ENCODE measurements around the gene SMIM3. TPM values are rescaled to one million over a fixed set of nuclear protein-coding genes. Genes with fewer than 3 reads are reported as not detected.

Gene SMIM3
- 10 to 100 TPM; 20.4 to 40.0 (median 21.6) TPM for total RNA-seq

- peak; percentile 90 to 94 for DNase-seq
- Histone ChIP-seq H3K36me3 (no peaks in the 10 kb centered on the region), H3K27ac (peak within 1 kb of the TSS; percentile 84 to 95 (median 91)), H3K4me1 (peaks cover 32 to 43% (median 38%) of the 10 kb centered on the region in 4 donors), H3K27me3 (no peaks in the 10 kb centered on the region), H3K9me3 (no peaks in the 10 kb centered on the region), H3K4me3 (peak within 1 kb of the TSS; percentile 61 to 79 (median 74))
- TF ChIP-seq EP300 (IDR thresholded peaks at IDR 0.05) (no peak), POLR2AphosphoS5 (IDR thresholded peaks at IDR 0.05) (peak; percentile 58 to 76), CTCF (IDR thresholded peaks at IDR 0.05) (peak in 5 of 6 experiments; percentile 18 to 55 (median 26)), POLR2A (IDR thresholded peaks at IDR 0.05) (peak in 3 of 4 donors; percentile 68 to 91 (median 69))
- ATAC-seq (ENCODE audit: low FRiP score in 2 of 2) = peak; percentile 91 to 92
- WGBS, 2 donors = 0% methylated on average over 31 to 55 of the region's 59 CpGs
Measured at GRCh38 chr5:150778517-150779396, at the start of gene SMIM3. SMIM3 (plus strand) TSS chr5:150778757; CDS start chr5:150795441, 16,684 bp downstream.

GRCh38 chr5:150729859-150730258 lies 48.7 kb upstream of the SMIM3 start:
- TF ChIP-seq EP300 (IDR thresholded peaks at IDR 0.05) (no peak), POLR2A (IDR thresholded peaks at IDR 0.05) (no peak), POLR2AphosphoS5 (IDR thresholded peaks at IDR 0.05) (no peak), CTCF (IDR thresholded peaks at IDR 0.05) (no peak)
- Histone ChIP-seq H3K4me3 (no peak overlapping the region), H3K4me1 (peaks cover 0 to 3% (median 2%) of the 10 kb centered on the region in 4 donors), H3K27ac (no peak overlapping the region), H3K9me3 (no peaks in the 10 kb centered on the region), H3K36me3 (peaks cover 35 to 91% (median 53%) of the 10 kb centered on the region in 4 donors), H3K27me3 (no peaks in the 10 kb centered on the region)
- WGBS, 2 donors = 98% methylated on average over 4 of the region's 4 CpGs
- ATAC-seq (ENCODE audit: low FRiP score in 2 of 2) (no peak), DNase-seq (no peak)

- ATAC-seq (ENCODE audit: low FRiP score in 2 of 2) = peak in 1 of 2 donors; percentile 68
- no peaks in the 10 kb centered on the region for H3K9me3 ChIP-seq
Measured at GRCh38 chr5:150731669-150732242, 46.8 kb upstream of the SMIM3 start.

GRCh38 chr5:150734579-150735384 lies 43.8 kb upstream of the SMIM3 start:
- H3K27ac ChIP-seq = peak overlapping the region; percentile 56 to 84 (median 74)
- peak overlapping the region in 1 of 4 donors; percentile 0 for H3K4me3 ChIP-seq
- peak; percentile 82 to 90 for ATAC-seq (ENCODE audit: low FRiP score in 2 of 2)

More at GRCh38 chr5:150731669-150732242, 46.8 kb upstream of the SMIM3 start:
- H3K27ac ChIP-seq = peak overlapping the region in 2 of 4 donors; percentile 44 to 63
- 82 to 91% methylated on average over 6 of the region's 6 CpGs for WGBS, 2 donors
- H3K27me3 ChIP-seq = no peaks in the 10 kb centered on the region
- no peak overlapping the region for H3K4me3 ChIP-seq
- H3K4me1 ChIP-seq = peaks cover 0 to 9% (median 9%) of the 10 kb centered on the region in 4 donors
- no peak for DNase-seq
- peaks cover 32 to 81% (median 47%) of the 10 kb centered on the region in 4 donors for H3K36me3 ChIP-seq
- TF ChIP-seq POLR2A (IDR thresholded peaks at IDR 0.05) (peak in 1 of 4 donors; percentile 45), POLR2AphosphoS5 (IDR thresholded peaks at IDR 0.05) (no peak)

More at GRCh38 chr5:150734579-150735384, 43.8 kb upstream of the SMIM3 start:
- DNase-seq = peak in 1 of 2 donors; percentile 77
- Histone ChIP-seq H3K27me3 (no peaks in the 10 kb centered on the region), H3K4me1 (peaks cover 0 to 21% (median 9%) of the 10 kb centered on the region in 4 donors), H3K36me3 (peaks cover 28 to 54% (median 34%) of the 10 kb centered on the region in 4 donors), H3K9me3 (no peaks in the 10 kb centered on the region)
- WGBS, 2 donors = 81 to 82% methylated on average over 7 of the region's 7 CpGs
- no peak for TF ChIP-seq EP300 (IDR thresholded peaks at IDR 0.05)
- no peak for TF ChIP-seq CTCF (IDR thresholded peaks at IDR 0.05)
- peak in 1 of 2 donors; percentile 24 for TF ChIP-seq POLR2AphosphoS5 (IDR thresholded peaks at IDR 0.05)
- peak in 1 of 4 donors; percentile 27 for TF ChIP-seq POLR2A (IDR thresholded peaks at IDR 0.05)
